IPS-18c (cell line): ENCODE data around the gene COL7A1.
"Not testable (repeated sequence)": the region's sequence is repeated elsewhere in the genome, so short reads cannot be mapped to it uniquely, and the experiment has no call there.

Source experiments
- H3K4me3 ChIP-seq: 2 replicates; pipeline ENCODE4 v1.7.0; 2013; ENCODE audit warnings: low read depth, mild to moderate bottlenecking, low read length, moderate library complexity; ENCODE audit not compliant: insufficient read depth
- H3K9me3 ChIP-seq: one replicate; pipeline ENCODE4 v1.6.1; 2013; ENCODE audit warnings: mild to moderate bottlenecking, low read length, moderate library complexity; ENCODE audit not compliant: control insufficient read depth, insufficient read depth

The COL7A1 gene

GRCh38 chr3:48556796-48557626 is 38.1 kb downstream of the COL7A1 start, which contains the start of gene PFKFB4:
PFKFB4 (minus strand) TSS chr3:48556803; CDS start chr3:48556777, 26 bp downstream.
- Histone ChIP-seq H3K4me3 (peak within 1 kb of the TSS; percentile 65), H3K9me3 (no peaks in the 10 kb centered on the region)

GRCh38 chr3:48555949-48556795 is 39.0 kb downstream of the COL7A1 start:
- Histone ChIP-seq H3K4me3 (peak overlapping the region; percentile 65), H3K9me3 (no peaks in the 10 kb centered on the region)

GRCh38 chr3:48555231-48555948 is 39.7 kb downstream of the COL7A1 start:
- Histone ChIP-seq H3K4me3 (no peak overlapping the region; the same call in 1 of the 2 replicates), H3K9me3 (no peaks in the 10 kb centered on the region)

GRCh38 chr3:48553886-48554845 is 41.0 kb downstream of the COL7A1 start:
- no peak overlapping the region for H3K4me3 ChIP-seq

GRCh38 chr3:48553361-48553760 is 41.8 kb downstream of the COL7A1 start:
- H3K4me3 ChIP-seq: no peak overlapping the region

More at GRCh38 chr3:48553886-48554845, 41.0 kb downstream of the COL7A1 start:
- H3K9me3 ChIP-seq: no peaks in the 10 kb centered on the region

GRCh38 chr3:48552111-48552951 is 42.8 kb downstream of the COL7A1 start:
- no peaks in the 10 kb centered on the region for H3K9me3 ChIP-seq
- no peak overlapping the region for H3K4me3 ChIP-seq

More at GRCh38 chr3:48553361-48553760, 41.8 kb downstream of the COL7A1 start:
- no peaks in the 10 kb centered on the region for H3K9me3 ChIP-seq

GRCh38 chr3:48551651-48552050 is 43.5 kb downstream of the COL7A1 start:
- not testable (repeated sequence) for H3K9me3 ChIP-seq, H3K4me3 ChIP-seq

GRCh38 chr3:48548729-48549705 is 46.1 kb downstream of the COL7A1 start:
- Histone ChIP-seq H3K9me3 (no peaks in the 10 kb centered on the region), H3K4me3 (no peak overlapping the region)

GRCh38 chr3:48548126-48548525 is 47.0 kb downstream of the COL7A1 start:
- H3K4me3 ChIP-seq: no peak overlapping the region

GRCh38 chr3:48546203-48546829 is 48.8 kb downstream of the COL7A1 start:
- H3K4me3 ChIP-seq: no peak overlapping the region
- H3K9me3 ChIP-seq: no peaks in the 10 kb centered on the region

More at GRCh38 chr3:48548126-48548525, 47.0 kb downstream of the COL7A1 start:
- H3K9me3 ChIP-seq: no peaks in the 10 kb centered on the region

- H3K9me3 ChIP-seq: no peaks in the 10 kb centered on the region
- no peak overlapping the region for H3K4me3 ChIP-seq
Measured at GRCh38 chr3:48544141-48544540, 51.0 kb downstream of the COL7A1 start.

GRCh38 chr3:48543271-48543866 is 51.8 kb downstream of the COL7A1 start:
- Histone ChIP-seq H3K4me3 (no peak overlapping the region), H3K9me3 (no peaks in the 10 kb centered on the region)

- Histone ChIP-seq H3K4me3 (no peak overlapping the region), H3K9me3 (no peaks in the 10 kb centered on the region)
Measured at GRCh38 chr3:48538451-48538850, 56.7 kb downstream of the COL7A1 start.

- H3K4me3 ChIP-seq: no peak overlapping the region
- H3K9me3 ChIP-seq: no peaks in the 10 kb centered on the region
Measured at GRCh38 chr3:48536785-48537184, 58.3 kb downstream of the COL7A1 start.
